ENCODE data around the gene ANKRD13B.
A peak's percentile ranks its signal among the peaks of the same experiment; 100 is the strongest.

The ANKRD13B gene

DNA sequence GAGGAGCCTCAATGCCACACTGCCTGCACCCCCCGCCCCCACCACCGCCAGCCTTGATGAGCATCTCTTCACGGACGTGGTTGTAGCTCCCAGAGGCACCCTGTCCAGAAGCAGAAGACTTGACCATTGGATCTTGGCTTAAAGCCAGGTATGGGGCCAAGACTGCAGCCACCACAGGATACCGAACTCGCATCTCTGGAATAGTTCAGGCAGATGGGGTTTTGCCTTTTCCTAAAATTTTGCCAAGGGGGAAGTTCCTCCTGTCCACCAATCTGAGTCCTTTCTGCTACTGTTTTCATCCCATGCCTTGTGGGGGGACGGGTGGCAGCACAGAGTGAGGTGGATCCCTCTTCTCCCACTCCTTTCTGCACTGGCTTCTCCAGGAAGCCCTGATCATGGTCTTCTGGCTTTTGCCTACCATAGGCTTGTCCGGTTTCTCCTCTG, 28.8 kb downstream of the ANKRD13B start:
- DNase-seq (ENCODE audit: low read depth) = no peak
- peak overlapping the region; percentile 64 for H3K4me3 ChIP-seq (ENCODE audit: control insufficient read depth, low read depth, low read length)
- TF ChIP-seq, protein P1, sequence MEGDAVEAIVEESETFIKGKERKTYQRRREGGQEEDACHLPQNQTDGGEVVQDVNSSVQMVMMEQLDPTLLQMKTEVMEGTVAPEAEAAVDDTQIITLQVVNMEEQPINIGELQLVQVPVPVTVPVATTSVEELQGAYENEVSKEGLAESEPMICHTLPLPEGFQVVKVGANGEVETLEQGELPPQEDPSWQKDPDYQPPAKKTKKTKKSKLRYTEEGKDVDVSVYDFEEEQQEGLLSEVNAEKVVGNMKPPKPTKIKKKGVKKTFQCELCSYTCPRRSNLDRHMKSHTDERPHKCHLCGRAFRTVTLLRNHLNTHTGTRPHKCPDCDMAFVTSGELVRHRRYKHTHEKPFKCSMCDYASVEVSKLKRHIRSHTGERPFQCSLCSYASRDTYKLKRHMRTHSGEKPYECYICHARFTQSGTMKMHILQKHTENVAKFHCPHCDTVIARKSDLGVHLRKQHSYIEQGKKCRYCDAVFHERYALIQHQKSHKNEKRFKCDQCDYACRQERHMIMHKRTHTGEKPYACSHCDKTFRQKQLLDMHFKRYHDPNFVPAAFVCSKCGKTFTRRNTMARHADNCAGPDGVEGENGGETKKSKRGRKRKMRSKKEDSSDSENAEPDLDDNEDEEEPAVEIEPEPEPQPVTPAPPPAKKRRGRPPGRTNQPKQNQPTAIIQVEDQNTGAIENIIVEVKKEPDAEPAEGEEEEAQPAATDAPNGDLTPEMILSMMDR (IDR thresholded peaks at IDR 0.05; ENCODE audit: control insufficient read depth, insufficient read depth, low read depth, low read length, missing control alignments) = no peak

DNA sequence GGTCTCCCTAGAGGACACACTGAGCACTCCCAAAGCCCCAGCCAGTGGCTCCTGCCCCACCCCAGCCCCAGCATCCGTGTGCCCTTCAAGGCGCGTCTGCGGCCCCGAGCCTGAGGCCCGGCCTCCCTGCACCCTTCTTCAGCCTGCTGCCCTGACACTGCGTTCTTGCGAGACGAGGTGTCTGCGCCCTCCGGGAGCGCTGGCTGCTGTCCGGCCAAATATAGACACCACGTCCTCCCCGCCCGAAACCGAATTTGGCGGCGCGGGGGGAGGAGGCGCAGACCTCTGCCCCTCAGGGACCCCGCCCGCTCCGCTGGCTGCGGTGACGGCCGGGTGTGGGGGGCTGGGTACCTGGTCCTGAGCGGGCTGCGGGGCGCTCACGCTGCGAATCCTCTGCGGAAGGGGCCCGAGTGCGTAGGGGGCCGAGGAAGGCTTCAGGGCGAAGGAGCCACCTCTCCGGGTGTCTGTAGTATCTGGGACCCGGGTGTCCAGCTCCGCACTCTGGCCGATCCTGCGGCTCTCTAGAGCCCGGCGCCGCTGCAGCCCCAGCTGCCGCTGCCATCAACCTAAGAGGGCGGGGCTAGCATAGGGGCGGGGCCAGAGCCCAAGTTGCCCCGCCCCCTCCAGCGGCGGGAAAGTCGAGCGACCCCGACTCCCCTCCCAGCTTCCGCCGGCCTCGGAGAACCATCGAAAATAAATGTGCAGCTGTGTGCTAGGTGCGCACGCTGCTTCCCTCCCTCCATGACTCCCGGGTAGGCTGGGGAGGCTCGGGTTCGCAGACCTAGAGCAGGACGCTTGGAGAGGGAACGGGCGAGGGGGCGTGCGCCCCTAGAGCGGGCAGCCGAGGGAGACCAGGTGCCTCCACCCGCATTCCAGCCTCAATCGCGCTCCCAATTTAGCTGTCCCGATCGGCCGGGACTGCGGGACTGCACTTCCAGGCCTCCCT, 29.7 kb downstream of the ANKRD13B start, which contains the start of gene CORO6:
Gene CORO6, minus strand, starts transcription at position 576 of the 946 bp plus-strand sequence. CDS start 1,491 bp downstream, outside the sequence.
- no peak for DNase-seq (ENCODE audit: low read depth)
- TF ChIP-seq, protein P1 (IDR thresholded peaks at IDR 0.05; ENCODE audit: control insufficient read depth, insufficient read depth, low read depth, low read length, missing control alignments) = no peak
- peak within 1 kb of the TSS; percentile 64 for H3K4me3 ChIP-seq (ENCODE audit: control insufficient read depth, low read depth, low read length)

DNA sequence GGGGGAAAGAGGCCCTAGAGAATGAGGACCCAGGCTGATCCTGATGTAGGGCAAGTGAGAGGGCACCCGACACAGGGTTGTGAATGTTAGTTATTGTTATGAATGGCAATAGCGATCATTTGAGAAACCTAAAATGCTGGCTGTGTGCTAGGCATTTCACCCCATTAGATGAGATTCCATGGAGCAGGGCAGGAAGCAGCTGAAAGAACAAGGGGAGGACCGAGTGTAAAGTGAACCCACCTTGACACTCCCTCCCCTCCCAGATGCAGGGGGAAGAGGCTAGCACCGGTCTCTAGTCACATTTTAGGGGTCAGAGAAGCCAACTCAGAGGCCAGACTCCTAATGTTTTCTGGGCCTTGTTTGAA, 30.3 kb downstream of the ANKRD13B start:
- TF ChIP-seq, protein P1 (IDR thresholded peaks at IDR 0.05; ENCODE audit: control insufficient read depth, insufficient read depth, low read depth, low read length, missing control alignments) = no peak
- no peak for DNase-seq (ENCODE audit: low read depth)
- no peak overlapping the region for H3K4me3 ChIP-seq (ENCODE audit: control insufficient read depth, low read depth, low read length)

DNA sequence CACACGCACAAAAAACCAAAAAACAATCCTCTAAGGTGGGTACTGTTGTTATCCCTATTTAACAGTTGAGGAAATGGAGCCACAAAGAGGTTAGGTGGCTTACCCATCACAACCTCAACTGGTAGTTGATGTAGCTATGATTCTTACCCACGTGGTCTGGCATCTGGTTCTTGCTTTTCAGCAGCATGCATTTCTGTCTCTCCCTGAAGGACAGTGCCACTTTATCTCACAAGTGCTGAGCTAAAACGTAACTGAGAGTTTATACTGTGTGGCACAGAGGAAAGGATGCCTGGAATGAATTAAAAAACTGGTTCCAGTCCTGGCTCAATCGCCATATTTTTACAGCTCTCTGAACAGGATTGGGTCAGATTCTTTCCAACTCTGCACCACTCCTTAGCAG, 31.7 kb downstream of the ANKRD13B start:
- no peak overlapping the region for H3K4me3 ChIP-seq (ENCODE audit: control insufficient read depth, low read depth, low read length)
- DNase-seq (ENCODE audit: low read depth) = no peak

DNA sequence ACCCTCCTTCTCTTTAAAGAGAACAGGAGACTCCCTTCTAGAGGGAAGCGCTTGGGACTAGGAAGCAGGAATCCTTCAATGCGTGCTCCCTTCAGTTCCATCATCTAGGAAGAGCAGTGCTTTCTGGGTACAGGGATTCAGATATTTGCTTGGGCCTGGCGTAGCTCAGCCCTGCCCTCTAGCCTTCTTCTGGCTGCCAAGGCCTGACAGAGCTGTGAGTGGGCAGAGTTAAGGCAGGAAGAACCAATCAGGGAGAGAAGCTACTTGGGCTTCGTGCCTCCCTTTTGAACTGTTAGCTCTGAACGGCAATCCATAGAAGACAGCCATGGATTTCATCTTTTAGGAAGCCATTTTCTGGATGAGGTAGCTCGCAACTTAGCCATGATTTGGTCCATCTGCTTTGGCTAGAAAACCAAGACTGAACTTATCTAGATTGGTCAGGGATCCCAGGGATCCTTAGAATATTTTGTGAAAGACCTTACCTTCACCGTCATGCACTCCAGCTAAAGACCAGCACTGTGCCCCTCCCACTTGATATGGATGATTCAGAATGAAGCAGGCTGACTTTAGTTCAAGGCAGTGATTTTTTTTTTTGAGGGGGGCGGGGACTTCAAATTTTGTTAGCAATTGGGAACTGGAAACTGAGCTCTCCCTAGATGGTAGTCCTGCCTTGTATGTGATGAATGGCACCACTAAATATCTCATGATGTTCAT, 32.3 kb downstream of the ANKRD13B start:
- TF ChIP-seq, protein P1 (IDR thresholded peaks at IDR 0.05; ENCODE audit: control insufficient read depth, insufficient read depth, low read depth, low read length, missing control alignments) = no peak
- H3K4me3 ChIP-seq (ENCODE audit: control insufficient read depth, low read depth, low read length) = no peak overlapping the region
- DNase-seq (ENCODE audit: low read depth) = no peak

More for the DNA sequence above, 31.7 kb downstream of the ANKRD13B start:
- TF ChIP-seq, protein P1 (IDR thresholded peaks at IDR 0.05; ENCODE audit: control insufficient read depth, insufficient read depth, low read depth, low read length, missing control alignments) = no peak

DNA sequence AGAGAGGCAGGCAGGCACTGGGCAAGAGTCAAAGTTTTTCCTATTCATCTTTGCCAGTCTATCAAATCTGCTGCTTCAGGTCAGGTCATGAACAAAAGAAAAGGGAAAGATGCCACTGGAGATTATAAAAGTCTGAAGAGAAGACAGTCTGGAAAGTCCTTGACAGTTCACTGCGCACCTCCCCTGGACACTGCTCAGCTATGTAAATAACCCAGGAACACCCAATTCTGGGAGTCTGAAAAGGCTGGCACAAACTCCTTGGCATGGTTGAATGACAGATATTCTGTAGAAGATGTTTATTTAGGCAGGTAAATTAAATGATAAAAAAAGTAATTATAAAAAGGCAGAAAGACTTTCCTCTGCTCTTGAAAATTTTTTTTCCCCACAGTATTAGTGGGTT, 35.0 kb downstream of the ANKRD13B start:
- H3K4me3 ChIP-seq (ENCODE audit: control insufficient read depth, low read depth, low read length) = no peak overlapping the region
- TF ChIP-seq, protein P1 (IDR thresholded peaks at IDR 0.05; ENCODE audit: control insufficient read depth, insufficient read depth, low read depth, low read length, missing control alignments) = no peak
- DNase-seq (ENCODE audit: low read depth) = no peak

Data from AG09309 (cell line).